GM19324 (cell line): ENCODE measurements around the gene ABO.
"Not testable (repeated sequence)": the region's sequence is repeated elsewhere in the genome, so short reads cannot be mapped to it uniquely, and the experiment has no call there.

Experiments used
- ATAC-seq: cut with Tn5 transposase; IDR thresholded peaks from one replicate; pipeline ENCODE4 v1.9.1; 2021; ENCODE audit warnings: mild to moderate bottlenecking, moderate library complexity; ENCODE audit not compliant: unreplicated experiment, low FRiP score

The ABO gene

GRCh38 chr9:133227996-133228395 lies 47.0 kb downstream of the ABO start:
- ATAC-seq, result not testable (repeated sequence)

DNA sequence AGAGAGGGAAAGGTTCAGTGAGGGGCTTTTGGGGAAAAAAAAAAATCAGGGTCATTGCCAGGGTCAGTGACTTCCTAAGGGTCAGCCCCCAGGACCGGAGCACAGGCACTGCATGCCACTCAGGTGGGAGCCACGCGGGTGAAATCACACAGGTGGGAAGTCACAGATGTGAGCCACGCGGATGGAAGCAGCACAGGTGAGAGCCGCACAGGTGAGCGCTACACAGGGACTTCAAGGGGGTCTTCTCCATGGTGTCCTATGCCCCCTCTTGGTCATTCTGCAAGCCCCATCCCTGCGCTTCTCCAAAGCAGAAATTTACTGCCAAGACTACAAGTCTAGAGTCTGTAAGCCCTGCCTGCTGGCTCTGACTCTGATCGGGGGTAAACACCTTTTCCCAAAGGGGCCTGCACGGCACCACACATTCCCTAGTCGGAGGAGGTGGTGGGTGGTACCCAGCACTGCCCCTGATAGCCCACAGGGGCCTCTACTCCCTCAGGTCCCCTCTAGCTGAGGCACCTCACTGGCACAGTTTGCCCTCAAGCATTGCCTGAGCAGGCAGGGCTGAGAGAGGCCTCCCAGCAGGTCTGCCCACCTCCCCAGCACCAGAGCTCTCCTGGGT lies 47.6 kb downstream of the ABO start:
- ATAC-seq, result no peak

GRCh38 chr9:133226219-133227171 lies 48.5 kb downstream of the ABO start:
- ATAC-seq, result no peak

- no peak for ATAC-seq
These were observed 49.6 kb downstream of the ABO start for GRCh38 chr9:133225171-133226011.

DNA sequence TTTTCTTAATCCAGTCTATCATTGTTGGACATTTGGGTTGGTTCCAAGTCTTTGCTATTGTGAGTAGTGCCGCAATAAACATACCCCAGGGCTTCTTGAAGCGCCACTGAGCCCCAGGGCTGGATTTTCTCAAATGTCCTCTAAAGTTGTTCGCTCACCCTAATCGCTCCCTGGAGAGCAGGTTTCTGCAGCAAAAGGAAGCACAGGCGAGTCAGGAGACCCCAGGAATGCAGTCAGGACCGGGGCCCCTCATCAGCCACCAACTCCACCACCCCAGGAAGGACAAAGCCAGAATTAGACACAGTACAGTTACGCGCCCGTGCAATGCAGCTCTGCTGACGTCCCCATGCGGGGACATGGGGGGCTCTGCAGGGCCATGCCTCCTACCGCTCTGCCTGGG lies 50.2 kb downstream of the ABO start:
- ATAC-seq, result no peak

GRCh38 chr9:133223159-133223756 lies 51.7 kb downstream of the ABO start:
- not testable (repeated sequence) for ATAC-seq

GRCh38 chr9:133221994-133222393 lies 53.0 kb downstream of the ABO start:
- ATAC-seq, result not testable (repeated sequence)

- no peak for ATAC-seq
These were observed 53.7 kb downstream of the ABO start for GRCh38 chr9:133221177-133221809.

DNA sequence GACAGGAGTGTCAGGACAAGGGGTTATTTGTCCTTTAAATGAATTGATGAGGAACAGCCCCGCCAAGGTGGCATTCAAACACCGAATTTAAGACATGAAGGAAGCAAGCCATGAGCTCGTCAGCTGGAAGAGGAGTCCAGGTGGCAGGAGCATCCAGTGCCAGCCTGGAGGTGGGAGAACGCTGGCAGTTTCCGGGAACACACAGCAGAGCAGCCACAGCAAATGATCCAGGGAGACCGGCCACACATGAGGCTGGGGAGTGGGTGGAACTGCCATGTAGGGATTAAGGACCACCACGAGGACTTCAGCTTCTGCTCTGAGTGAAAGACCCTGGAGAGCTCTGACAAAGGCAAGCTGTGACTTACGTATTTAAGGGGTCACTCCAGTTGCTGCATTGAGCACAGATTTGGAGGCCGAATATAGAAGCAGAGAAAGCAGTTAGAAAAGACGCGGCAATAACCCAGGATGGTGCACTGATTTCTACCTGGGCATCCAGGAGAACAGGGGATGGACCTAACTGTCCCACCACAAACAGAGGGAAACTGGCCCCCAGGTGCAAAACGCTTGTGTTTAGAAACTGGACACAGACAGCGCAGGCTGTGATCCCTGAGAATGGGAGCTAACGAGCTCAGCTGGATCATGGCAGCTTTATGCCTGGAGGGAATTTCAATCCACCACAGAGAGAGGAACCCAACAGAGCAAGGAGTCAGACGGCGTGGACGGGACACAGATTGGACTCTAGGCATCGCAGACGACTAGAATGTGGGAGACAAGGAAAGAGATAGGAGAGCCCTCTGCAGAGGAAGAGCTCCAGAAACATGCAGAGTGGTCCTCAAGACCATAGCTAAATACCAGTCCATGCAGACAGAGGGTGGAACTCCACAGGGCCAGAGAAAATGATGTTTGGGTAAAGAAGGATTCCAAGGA lies 56.7 kb downstream of the ABO start:
- not testable (repeated sequence) for ATAC-seq

- ATAC-seq, result not testable (repeated sequence)
These were observed 57.5 kb downstream of the ABO start for GRCh38 chr9:133217333-133217988.

DNA sequence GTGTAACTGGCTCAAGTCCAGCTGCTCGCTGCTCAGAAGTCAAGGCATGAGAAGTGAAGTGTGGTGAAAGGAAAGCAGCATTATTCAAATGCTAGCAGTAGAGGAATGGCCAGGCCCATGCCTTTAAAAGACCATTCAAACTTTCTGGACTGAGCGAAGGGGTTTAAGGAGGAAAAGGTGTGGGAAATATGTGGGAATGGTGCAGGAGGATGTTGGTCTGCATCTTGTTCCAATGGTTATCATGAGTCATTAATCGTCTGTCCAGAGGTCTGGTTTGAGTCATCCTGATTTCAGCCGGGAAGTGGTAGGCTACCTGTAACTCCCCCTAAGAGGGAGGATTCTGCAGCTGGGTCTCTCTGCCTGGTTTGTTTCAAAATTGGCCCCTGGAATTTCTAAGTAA lies 60.7 kb downstream of the ABO start:
- ATAC-seq, result not testable (repeated sequence)

- no peak for ATAC-seq
These were observed 64.4 kb downstream of the ABO start for GRCh38 chr9:133210609-133211008.

DNA sequence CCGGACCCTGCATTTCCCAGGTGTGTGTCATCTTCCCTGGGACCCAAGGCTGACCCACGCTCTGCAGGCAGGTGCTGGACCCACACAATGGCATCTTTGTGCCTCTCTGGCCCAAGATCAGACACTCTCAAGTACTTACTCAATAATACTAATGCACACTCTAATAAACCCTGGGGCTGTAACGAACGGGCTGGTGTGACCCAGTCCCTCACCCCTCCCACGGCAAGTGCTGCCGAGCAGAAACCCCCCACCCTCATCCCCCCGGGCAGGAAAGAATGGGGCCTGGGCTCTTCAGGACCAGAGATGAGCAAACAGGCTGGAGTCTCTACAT lies 64.8 kb downstream of the ABO start:
- no peak for ATAC-seq

- ATAC-seq, result not testable (repeated sequence)
These were observed 65.4 kb downstream of the ABO start for GRCh38 chr9:133209327-133210201.

DNA sequence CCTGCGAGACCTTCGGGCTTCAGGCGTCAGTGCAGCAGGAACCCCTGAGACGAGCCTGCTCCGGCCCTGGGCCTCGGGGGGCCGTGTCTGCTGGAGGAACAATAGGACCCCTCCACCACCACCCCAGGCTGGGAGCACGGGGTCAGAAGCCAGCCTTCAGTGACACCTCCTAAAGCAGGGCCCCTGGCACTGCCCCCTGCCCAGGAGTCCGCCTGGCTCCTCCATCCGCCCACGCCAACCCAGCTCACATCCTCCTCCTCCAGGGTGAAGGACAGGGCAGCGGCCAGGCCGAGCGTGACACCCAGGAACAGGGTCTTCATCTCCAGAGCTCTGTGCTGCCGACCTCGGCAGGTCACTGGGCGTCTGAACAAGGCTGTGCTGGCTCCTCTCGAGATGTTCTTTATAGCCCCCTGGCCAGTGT lies 66.1 kb downstream of the ABO start, which contains the start of gene OBP2B:
Gene OBP2B, minus strand, starts transcription at position 371 of the 421 bp plus-strand sequence. Its CDS starts 51 bp downstream, at position 320.
- ATAC-seq, result not testable (repeated sequence)

DNA sequence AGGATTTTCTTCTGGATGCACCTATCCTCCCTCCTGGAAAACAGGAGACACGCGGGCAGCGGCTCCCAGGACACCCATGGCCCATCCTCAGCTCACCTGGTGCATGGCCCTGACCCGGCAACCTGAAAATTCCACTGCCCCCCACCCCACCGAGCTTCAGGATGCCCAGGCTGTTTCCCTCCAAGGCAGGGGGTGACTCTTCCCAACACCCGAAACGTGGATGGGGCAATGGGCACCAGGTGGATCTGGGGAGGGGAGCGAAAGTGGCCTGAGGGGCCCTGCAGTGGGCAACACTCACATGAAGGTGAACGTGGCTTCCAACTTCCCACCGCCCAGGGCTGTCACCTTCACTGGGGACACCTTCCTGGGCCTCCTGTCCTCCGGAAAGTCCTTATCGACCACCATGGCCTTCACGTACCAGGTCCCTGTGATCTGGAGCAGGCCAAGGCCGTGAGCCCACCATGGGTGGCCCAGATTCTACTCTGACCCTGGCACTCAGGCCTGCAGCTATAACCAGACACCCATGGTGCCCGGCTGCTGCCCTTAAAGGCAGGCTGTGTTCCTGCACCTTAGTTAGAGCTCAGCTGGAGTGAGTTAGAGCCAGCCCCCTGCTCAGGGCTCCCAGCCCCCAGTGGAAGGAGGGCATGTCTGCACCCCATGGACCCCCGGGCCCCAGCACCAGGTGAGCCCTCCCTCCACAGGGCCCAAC lies 66.7 kb downstream of the ABO start:
- ATAC-seq, result not testable (repeated sequence)
